Stimulated activated CD4-positive, alpha-beta T cell treated with anti-CD3 and anti-CD28 coated beads, Interleukin-2, amount 100 ng/mL, for 24 hours (primary cell): ENCODE measurements around the gene BRCC3.

Experiments
- DNase-seq, 2 donors: peaks; one replicate each; pipeline ENCODE4 v3.0.0-alpha.2; 2020

The BRCC3 gene

GRCh38 chrX:155070975-155071693 is at the start of gene BRCC3, which contains the start of the genes CMC4 and MTCP1:
TSS of gene BRCC3 (plus strand) at chrX:155071508. CDS start at chrX:155071528, 20 bp downstream.
TSS of gene CMC4 (minus strand) at chrX:155071136. CDS start at chrX:155064023, 7,113 bp downstream.
TSS of gene MTCP1 (minus strand) at chrX:155071136. CDS start at chrX:155066010, 5,126 bp downstream.
- DNase-seq = peak; percentile 72 to 77

DNA sequence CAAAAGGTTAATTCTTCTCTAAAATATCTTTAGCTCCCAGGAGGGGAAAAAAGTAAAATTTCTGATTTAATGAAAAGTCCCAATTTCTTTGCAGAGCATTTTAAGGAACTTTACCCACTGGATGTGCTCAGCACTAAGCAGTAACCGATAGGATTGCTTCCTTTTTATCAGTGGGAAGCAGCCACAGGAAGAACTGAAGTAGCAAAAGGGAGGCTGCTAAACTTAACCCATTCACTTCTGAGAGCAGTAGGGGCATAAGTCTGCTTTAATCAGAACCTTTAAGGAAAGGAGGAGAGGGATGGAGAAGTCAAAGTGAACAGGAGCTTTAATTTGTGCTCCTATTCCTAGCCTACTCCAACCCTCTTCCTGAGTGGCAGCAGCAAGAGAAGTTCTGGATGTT is 48.7 kb upstream of the BRCC3 start, which contains the start of gene F8:
Gene F8, minus strand, starts transcription at position 139 of the 400 bp plus-strand sequence. CDS start 171 bp downstream, outside the sequence.
- no peak for DNase-seq

- no peak for DNase-seq
These were observed 47.1 kb upstream of the BRCC3 start for GRCh38 chrX:155023907-155024833.

DNA sequence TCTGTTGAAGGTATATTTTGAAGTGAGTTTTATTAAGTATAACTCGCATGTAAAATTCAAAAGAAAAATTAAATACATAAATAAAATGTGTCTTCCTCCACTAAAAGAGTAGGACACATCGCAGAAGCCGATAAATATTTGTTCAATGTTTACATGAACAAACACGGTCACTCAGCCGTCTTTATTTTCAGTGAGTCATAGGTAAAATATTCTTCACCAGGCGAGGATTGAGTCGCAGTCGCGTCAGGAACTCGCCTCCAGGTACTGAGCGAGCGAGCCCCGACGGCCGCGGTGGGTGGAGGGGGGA is 44.9 kb upstream of the BRCC3 start:
- DNase-seq = no peak

DNA sequence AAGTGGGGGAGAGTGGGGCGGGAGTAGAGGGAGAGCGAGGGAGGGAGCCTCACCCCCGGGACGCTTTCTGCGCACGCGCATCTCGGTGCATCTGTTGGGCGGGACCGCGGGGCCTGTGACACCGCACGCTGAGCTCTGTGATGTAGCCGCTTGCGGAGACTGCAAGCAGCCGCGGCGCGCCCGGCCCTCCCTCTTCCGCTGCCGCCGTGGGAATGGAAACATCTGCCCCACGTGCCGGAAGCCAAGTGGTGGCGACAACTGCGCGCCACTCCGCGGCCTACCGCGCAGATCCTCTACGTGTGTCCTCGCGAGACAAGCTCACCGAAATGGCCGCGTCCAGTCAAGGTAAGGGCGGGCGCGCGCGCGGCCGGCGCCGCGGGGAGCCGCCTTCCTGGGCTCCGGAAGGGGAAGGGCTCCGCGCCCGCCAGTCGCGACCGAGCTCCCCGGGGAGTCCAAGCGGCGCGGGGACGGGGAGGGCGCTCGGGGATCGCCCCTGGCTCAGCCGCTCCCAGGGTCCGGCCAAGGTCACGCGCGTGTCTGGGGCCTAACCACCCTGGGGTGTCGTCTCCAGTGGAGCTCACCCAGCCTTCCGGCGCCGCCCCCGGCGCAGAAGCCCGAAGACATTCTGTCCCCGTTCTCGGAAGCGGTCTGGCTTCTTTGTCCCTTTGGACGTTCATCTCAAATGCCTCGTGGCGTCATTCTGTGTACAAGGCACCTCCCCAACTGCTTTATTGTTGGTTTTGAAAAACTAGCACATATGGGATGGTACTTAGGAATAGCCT is 44.4 kb upstream of the BRCC3 start, which contains the start of gene FUNDC2:
Gene FUNDC2, plus strand, starts transcription at position 118 of the 782 bp plus-strand sequence. Its CDS starts 95 bp downstream, at position 213.
- peak; percentile 88 to 89 for DNase-seq

- no peak for DNase-seq
These were observed 43.7 kb upstream of the BRCC3 start for GRCh38 chrX:155027509-155028066.

GRCh38 chrX:155028129-155028528 is 43.2 kb upstream of the BRCC3 start:
- no peak for DNase-seq

DNA sequence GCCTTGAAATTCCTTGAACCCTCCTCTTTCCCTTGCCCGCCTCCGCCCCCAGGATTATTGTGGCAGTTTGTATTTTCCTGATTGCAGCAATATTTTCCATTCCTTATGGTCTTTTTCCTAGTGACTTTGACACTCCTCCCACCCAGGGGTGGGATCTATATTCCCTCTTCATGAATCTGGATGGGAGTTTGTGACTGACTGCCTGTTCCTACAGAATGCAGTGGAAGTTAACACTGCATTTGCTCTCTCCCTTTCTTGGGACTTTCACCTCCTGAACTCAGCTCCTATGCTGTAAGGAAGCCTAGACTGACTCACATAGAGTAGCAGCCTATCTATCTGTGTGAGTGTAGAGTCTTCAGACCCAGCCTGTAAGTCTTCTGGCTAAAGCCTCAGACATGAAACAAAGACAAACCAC is 42.4 kb upstream of the BRCC3 start:
- no peak for DNase-seq

DNA sequence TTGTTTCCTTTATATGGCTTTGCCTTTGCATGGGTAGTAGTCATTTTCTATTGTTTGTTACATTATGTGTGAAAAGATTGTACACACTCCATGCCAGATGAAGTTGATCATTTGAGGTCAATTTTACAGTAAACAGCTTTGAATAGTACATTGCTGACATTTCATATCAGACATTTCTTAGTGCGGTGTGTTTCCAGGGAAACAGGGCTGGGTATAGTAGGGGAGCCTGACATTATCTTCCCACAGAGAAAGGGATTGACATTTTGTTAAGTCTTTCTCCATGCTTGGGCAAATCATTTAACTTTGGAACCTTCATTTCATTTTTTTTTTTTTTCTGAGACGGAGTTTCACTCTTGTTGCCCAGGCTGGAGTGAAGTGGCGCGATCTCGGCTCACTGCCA is 39.7 kb upstream of the BRCC3 start:
- DNase-seq = no peak

DNA sequence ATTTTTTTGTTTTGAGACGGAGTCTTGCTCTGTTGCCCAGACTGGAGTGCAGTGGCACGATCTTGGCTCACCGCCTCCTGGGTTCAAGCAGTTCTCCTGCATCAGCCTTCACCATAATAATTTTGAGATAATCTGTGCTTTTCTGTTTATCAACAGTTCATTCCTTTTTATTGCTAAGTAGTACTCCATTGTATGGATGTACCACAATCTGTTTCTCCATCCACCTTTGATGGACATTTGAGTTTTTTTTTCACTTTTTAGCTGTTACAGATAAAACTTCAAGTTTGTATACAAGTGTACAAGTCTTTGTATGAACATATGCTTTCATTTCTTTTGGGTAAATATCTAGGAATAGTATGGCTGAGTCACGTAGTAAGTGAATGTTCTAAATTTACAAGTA is 35.6 kb upstream of the BRCC3 start:
- no peak for DNase-seq

DNA sequence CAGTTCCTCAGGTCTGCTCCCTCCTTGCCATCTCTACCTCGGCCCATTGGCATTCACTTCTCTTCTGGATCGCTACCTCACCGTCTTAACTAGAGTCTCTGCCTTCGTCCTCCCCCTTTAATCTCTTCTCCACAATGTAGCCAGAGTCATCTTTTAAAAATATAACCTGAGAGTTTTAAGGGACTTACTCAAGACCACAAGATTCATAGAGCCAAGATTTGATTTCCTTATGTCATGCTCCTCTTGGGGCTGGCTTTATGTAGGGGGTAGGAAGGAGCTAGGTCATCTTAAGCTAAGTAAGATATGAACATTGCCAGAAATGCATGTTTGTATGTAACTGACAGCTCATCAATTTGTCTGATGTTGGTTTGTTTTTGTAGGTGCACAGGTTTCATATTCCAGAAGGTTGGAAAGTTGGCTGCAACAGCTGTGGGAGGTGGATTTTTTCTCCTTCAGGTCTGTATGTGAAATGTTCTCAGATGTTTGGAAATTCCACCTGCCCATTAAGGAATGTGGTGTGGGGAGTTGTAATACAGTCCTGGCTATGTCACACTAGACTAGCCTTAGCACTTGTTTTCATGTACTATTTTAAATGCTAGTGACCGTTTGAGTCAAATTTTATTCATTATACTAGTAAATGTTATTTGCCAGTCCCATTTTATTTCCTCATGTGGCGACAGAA is 25.0 kb upstream of the BRCC3 start:
- no peak for DNase-seq

GRCh38 chrX:155046811-155047528 is 24.3 kb upstream of the BRCC3 start:
- no peak for DNase-seq

DNA sequence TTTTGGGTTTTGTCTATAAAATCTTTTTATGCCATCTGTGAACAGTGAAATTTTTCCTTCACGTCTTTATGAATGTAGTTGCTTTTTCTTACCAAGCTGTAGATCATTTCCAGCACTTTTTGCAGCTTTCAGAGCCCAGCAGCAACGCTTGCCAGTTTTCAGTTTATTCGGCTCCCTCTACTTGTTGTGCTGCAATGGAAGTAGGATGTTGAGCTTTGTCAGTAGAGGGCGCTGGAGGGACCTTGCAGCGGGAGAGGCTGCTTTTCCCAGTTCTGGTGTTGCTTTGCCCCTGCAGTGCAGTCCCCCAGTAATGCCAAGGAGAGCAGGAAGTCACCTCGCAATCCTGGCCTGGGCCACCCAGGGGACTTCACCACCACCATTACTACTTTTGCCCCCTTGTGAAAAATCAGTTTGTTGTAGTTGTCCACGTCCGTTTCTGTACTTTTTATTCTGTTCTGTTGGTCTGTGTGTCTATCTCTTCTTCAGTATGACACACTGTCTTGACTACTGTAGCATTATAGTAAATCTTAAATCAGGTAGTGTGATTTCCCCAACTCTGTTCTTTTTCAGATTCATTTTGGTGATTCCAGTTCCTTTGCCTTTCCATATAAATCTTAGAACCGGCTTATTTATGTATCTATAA is 22.2 kb upstream of the BRCC3 start:
- DNase-seq = peak; percentile 39 to 46

- no peak for DNase-seq
These were observed 18.4 kb upstream of the BRCC3 start for GRCh38 chrX:155052738-155053498.

DNA sequence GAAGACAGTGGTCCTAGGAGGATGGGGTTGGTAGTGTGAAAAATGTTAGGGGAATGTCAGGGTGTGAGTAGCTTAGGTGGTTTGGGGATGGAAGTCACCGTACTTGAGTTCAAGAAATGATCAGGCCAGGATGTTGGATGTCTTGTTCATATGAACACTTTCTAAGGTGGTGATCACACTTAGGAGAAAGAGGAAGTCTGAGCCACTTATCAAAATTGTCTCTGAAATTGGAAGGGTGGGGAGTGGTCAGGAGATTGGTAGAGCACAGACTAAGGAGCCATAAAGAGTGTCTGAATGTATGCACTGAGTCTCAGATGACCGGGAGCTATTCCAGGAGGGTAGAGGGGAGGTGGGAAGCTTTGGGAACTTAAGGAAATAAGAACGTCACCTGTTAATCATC is 17.7 kb upstream of the BRCC3 start:
- DNase-seq = no peak

DNA sequence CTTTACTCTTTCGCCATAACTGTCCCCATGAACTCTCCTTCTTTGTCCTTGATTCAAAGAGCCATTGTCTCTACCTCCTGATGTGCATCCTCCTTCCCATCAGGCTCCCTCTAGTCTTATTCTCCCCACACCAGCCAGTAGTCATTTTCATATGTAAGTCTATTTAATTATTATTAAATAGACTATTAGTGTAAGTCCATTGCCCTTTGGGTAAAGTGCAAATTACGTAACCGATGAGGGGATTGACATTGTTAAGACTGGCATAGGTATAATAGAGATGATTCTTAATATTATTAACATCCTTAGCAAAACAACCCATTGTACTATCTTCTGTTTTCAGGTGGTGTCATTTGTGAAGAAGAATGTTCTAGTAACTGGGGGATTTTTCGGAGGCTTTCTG is 17.1 kb upstream of the BRCC3 start:
- no peak for DNase-seq

DNA sequence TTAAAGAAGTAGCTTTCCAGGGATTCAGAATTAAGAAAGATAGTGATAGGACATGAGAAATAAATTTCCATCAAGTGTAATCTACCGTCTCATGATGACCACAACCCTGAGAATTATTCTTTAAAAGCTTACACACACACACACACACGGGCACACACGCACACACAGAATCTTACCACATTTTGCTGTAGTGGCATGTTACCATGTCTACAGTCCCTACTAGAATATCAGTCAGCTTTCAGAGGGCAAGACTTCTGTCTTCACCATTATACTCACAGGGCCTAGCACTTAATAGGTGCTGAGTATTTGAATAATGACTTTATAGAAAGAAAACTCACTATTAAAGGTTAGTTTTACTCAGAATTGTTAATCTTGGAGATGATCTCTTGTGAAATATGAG is 15.8 kb upstream of the BRCC3 start:
- no peak for DNase-seq

DNA sequence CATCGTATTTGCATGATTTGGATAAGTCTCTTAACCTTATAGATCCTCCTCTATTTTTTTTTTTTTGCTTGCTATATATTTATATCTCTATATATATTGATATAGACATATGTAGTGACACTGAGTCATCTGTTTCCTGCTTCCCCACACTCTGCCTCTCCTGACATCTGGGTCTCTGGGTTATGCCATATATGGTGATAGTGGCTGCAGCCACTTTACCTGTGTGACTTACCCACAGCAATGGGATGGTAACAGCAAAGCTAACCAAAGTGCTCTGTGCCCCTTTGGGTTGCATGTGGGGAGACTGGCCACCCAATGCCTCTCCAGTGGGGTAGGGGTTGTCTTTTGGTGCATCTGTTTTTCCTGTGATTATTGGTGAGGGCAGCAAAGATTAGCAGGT is 14.8 kb upstream of the BRCC3 start:
- no peak for DNase-seq

- peak; percentile 44 to 52 for DNase-seq
These were observed 14.2 kb upstream of the BRCC3 start for GRCh38 chrX:155056877-155057792.
